Suprapubic skin (tissue), 4 donors: ENCODE data around the gene VIPR1. TPM values are rescaled to one million over a fixed set of nuclear protein-coding genes. Genes with fewer than 3 reads are reported as not detected.
A peak's percentile ranks its signal among the peaks of the same experiment; 100 is the strongest.

Experiments
- DNase-seq, 2 donors: peaks; one replicate each; pipeline ENCODE4 v3.0.0-alpha.2; 2019; ENCODE audit warnings: low spot score in 2 of 2
- H3K27ac ChIP-seq: fragments of 200-600 bp; sonication (generic); one replicate; pipeline ENCODE4 v1.5.1; 2019
- H3K27me3 ChIP-seq: fragments of 200-600 bp; sonication (generic); one replicate; pipeline ENCODE4 v1.5.1; 2019
- H3K36me3 ChIP-seq: fragments of 200-600 bp; sonication (generic); one replicate; pipeline ENCODE4 v1.5.1; 2019
- H3K4me1 ChIP-seq: fragments of 200-600 bp; sonication (generic); one replicate; pipeline ENCODE4 v1.5.1; 2019
- H3K4me3 ChIP-seq: fragments of 200-600 bp; sonication (generic); one replicate; pipeline ENCODE4 v1.5.1; 2019; ENCODE audit warnings: mild to moderate bottlenecking
- H3K9me3 ChIP-seq: fragments of 200-600 bp; sonication (generic); one replicate; pipeline ENCODE4 v1.5.1; 2019
- EP300 ChIP-seq: sonication (generic); formaldehyde crosslinking; IDR thresholded peaks from one replicate; pipeline ENCODE4 v1.6.1; 2017; ENCODE audit warnings: antibody characterized with exemption
- POLR2A ChIP-seq, 2 donors: fragments of 450-650 bp; IDR thresholded peaks; one replicate each; pipeline ENCODE4 v1.6.1; 2017; ENCODE audit warnings: antibody characterized with exemption in 2 of 2, mild to moderate bottlenecking in 2 of 2, moderate library complexity in 2 of 2
- POLR2AphosphoS5 ChIP-seq, 3 donors: sonication (generic); formaldehyde crosslinking; IDR thresholded peaks; one replicate each; pipeline ENCODE4 v1.6.1; 2017; ENCODE audit warnings: antibody characterized with exemption in 3 of 3
- whole genome bisulfite sequencing: methylation state at CpG from one replicate; pipeline ENCODE4 v1.1.5; 2018; 5-methylcytosine and 5-hydroxymethylcytosine counted together
- total RNA-seq, 4 donors: library from RNA; depleted of rRNA; stranded (reverse); fragments of >200 nt; gene quantifications; one replicate each; pipeline ENCODE4 v1.1.0, GENCODE V29; 2016
- TF ChIP-seq, protein P1 (sequence below), 2 donors: fragments of 200-600 bp in 1 of 2; fragments of 450-650 bp in 1 of 2; sonication (generic) in 1 of 2; IDR thresholded peaks; one replicate each; pipeline ENCODE4 v1.5.1; 2016 to 2019; ENCODE audit warnings: antibody characterized with exemption in 2 of 2, mild to moderate bottlenecking in 1 of 2, moderate library complexity in 1 of 2

The VIPR1 gene
- total RNA-seq, 4 donors from 2014 or later = 39.8 to 148 (median 74.3) TPM

DNA sequence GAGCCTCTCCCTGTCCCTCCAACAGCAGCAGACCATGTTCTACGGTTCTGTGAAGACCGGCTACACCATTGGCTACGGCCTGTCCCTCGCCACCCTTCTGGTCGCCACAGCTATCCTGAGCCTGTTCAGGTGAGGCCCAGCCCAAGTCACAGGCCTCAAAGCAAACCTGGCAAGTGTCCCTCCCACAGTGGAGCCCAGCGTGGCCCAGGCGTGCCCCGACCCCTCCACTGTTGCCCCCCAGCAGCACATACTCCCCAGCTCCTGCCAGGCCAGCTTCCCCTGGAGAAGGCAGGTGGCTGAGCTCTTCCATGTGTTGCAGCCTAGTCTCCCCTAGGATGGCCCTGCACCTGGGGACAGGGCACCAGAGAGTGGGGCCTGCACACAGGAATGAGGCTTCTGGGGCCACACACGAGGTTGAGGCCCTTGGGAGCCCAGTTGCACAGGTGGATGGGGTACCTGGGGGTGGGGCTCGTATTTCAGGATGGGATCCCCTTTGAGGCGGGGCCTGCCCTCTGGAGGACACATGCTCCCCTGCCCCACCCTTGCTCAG, 25.0 kb downstream of the VIPR1 start:
- no peaks in the 10 kb centered on the region for H3K9me3 ChIP-seq
- no peak for DNase-seq
- TF ChIP-seq POLR2A (IDR thresholded peaks at IDR 0.05) (no peak), POLR2AphosphoS5 (IDR thresholded peaks at IDR 0.05) (no peak), EP300 (no peak)
- TF ChIP-seq, protein P1, sequence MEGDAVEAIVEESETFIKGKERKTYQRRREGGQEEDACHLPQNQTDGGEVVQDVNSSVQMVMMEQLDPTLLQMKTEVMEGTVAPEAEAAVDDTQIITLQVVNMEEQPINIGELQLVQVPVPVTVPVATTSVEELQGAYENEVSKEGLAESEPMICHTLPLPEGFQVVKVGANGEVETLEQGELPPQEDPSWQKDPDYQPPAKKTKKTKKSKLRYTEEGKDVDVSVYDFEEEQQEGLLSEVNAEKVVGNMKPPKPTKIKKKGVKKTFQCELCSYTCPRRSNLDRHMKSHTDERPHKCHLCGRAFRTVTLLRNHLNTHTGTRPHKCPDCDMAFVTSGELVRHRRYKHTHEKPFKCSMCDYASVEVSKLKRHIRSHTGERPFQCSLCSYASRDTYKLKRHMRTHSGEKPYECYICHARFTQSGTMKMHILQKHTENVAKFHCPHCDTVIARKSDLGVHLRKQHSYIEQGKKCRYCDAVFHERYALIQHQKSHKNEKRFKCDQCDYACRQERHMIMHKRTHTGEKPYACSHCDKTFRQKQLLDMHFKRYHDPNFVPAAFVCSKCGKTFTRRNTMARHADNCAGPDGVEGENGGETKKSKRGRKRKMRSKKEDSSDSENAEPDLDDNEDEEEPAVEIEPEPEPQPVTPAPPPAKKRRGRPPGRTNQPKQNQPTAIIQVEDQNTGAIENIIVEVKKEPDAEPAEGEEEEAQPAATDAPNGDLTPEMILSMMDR (IDR thresholded peaks at IDR 0.05) = no peak
- no peaks in the 10 kb centered on the region for H3K4me1 ChIP-seq
- peaks cover 22% of the 10 kb centered on the region for H3K36me3 ChIP-seq
- no peaks in the 10 kb centered on the region for H3K27me3 ChIP-seq
- no peak overlapping the region for H3K4me3 ChIP-seq
- WGBS = 98% methylated on average over 7 of the region's 11 CpGs
- H3K27ac ChIP-seq = no peak overlapping the region

DNA sequence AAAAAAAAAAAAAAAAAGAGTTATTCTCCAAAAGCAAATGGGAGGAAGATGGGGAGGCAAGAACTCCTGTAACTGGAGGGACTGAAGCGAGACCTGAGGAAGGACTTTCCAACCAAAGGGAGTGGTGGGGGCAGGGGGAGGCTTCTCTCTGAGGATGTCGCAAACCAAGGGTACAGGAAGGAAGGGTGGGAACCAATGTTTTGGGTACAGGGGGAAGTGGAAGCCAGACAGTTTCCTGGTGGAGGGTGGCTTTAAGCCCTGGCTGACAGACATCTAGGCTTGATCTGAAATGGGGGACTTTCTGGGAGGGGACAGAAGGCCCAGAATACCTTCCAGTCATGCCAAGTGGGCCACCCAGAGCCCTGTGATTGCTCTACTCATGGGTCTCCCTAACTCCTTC, 27.0 kb downstream of the VIPR1 start:
- H3K4me3 ChIP-seq = no peak overlapping the region
- no peak overlapping the region for H3K27ac ChIP-seq
- H3K36me3 ChIP-seq = peaks cover 12% of the 10 kb centered on the region
- TF ChIP-seq POLR2A (IDR thresholded peaks at IDR 0.05) (no peak), POLR2AphosphoS5 (IDR thresholded peaks at IDR 0.05) (no peak), EP300 (no peak)
- TF ChIP-seq, protein P1 (IDR thresholded peaks at IDR 0.05) = no peak
- WGBS = 83% methylated on average over 2 of the region's 2 CpGs
- no peaks in the 10 kb centered on the region for H3K27me3 ChIP-seq
- H3K9me3 ChIP-seq = no peaks in the 10 kb centered on the region
- no peaks in the 10 kb centered on the region for H3K4me1 ChIP-seq
- no peak for DNase-seq

DNA sequence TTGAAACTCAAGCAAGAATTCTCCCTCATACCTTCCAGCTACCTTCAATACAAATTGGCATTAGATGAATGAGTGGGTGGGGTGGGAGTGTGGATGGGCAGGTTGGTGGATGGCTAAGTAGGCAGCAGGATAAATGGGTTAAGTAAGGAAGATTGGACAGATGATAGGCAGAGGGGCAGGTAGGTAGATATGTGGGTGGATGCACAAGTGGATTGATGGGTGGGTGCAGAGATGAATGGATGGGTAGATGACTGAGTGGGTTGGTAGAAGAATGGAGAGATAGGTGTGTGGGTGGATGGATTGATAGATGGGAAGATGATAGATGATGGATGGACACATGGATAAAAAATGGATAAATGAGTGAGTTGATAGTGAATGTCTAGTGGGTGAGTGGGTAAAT, 27.6 kb downstream of the VIPR1 start:
- Histone ChIP-seq H3K27me3 (no peaks in the 10 kb centered on the region), H3K27ac (no peak overlapping the region), H3K9me3 (no peaks in the 10 kb centered on the region), H3K4me3 (no peak overlapping the region), H3K4me1 (no peaks in the 10 kb centered on the region), H3K36me3 (peaks cover 12% of the 10 kb centered on the region)
- DNase-seq = no peak
- TF ChIP-seq POLR2AphosphoS5 (IDR thresholded peaks at IDR 0.05) (no peak), POLR2A (IDR thresholded peaks at IDR 0.05) (no peak), EP300 (no peak)
- TF ChIP-seq, protein P1 (IDR thresholded peaks at IDR 0.05) = no peak

DNA sequence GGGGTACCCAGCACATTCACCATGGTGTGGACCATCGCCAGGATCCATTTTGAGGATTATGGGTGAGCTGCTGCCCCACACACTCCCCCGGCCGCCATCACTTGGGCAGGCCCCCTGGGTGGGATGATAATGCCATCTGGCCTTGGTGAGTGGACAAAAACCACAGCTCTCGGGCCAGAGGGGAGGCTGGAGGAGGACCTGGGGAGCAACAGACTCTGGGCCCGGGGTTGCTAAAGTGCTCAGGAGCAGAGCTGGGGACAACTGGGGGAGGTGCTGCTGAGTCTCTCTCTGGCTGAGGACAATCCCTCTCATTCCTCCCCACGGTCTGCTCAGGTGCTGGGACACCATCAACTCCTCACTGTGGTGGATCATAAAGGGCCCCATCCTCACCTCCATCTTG, 29.0 kb downstream of the VIPR1 start:
- Histone ChIP-seq H3K36me3 (peaks cover 12% of the 10 kb centered on the region), H3K4me1 (peaks cover under 1% of the 10 kb centered on the region), H3K27me3 (no peaks in the 10 kb centered on the region), H3K27ac (no peak overlapping the region), H3K9me3 (no peaks in the 10 kb centered on the region), H3K4me3 (no peak overlapping the region)
- TF ChIP-seq EP300 (no peak), POLR2AphosphoS5 (IDR thresholded peaks at IDR 0.05) (no peak), POLR2A (IDR thresholded peaks at IDR 0.05) (no peak)
- TF ChIP-seq, protein P1 (IDR thresholded peaks at IDR 0.05) = no peak
- 87% methylated on average over 6 of the region's 6 CpGs for WGBS
- peak in 1 of 2 donors; percentile 43 for DNase-seq

DNA sequence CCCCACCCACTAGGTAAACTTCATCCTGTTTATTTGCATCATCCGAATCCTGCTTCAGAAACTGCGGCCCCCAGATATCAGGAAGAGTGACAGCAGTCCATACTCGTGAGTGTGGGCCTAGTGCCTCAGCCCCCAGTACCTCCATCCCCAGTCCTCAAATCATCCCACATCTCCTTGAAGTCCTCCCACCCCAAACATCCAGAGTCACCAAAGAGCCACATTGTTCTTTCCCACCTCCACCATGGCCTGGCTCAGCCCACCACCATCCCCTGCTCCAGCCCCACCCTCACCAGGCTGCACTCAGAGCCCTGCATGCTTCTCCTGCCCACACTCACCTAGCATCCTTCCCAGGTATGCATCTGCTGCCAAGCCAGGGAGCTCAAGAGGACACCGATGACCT, 29.8 kb downstream of the VIPR1 start:
- Histone ChIP-seq H3K27me3 (no peaks in the 10 kb centered on the region), H3K9me3 (no peaks in the 10 kb centered on the region), H3K4me1 (peaks cover 3% of the 10 kb centered on the region), H3K36me3 (peaks cover 12% of the 10 kb centered on the region), H3K27ac (no peak overlapping the region), H3K4me3 (no peak overlapping the region)
- no peak for DNase-seq
- 86% methylated on average over 4 of the region's 4 CpGs for WGBS
- TF ChIP-seq POLR2AphosphoS5 (IDR thresholded peaks at IDR 0.05) = no peak
- no peak for TF ChIP-seq POLR2A (IDR thresholded peaks at IDR 0.05)
- TF ChIP-seq EP300 = no peak
- TF ChIP-seq, protein P1 (IDR thresholded peaks at IDR 0.05) = no peak
